Kidney (tissue), 14 donors: ENCODE results near the gene ECEL1. TPM values are rescaled to one million over a fixed set of nuclear protein-coding genes. Genes with fewer than 3 reads are reported as not detected.
A peak's percentile ranks its signal among the peaks of the same experiment; 100 is the strongest.

Source experiments
- DNase-seq, 5 donors: peaks; one replicate each; pipeline ENCODE4 v3.0.0-alpha.2; 2013 to 2020
- FAIRE-seq: peaks from 2 replicates; lab custom pipeline; 2012; peaks lifted over from hg19 to GRCh38; lab: Jason Lieb, UNC
- H3K27ac ChIP-seq, 2 donors: one replicate each; pipeline ENCODE4 v1.7.0; 2013; ENCODE audit warnings: low read depth in 2 of 2, low read length in 2 of 2, inconsistent platforms in 1 of 2
- H3K27me3 ChIP-seq: one replicate; pipeline ENCODE4 v1.7.1; 2013; ENCODE audit warnings: low read length, inconsistent platforms; ENCODE audit not compliant: control insufficient read depth, insufficient read depth
- H3K36me3 ChIP-seq, 3 donors: one replicate each; pipeline versions ENCODE4 v1.7.0 to v1.7.1; 2013; ENCODE audit warnings: low read length in 3 of 3, control low read depth in 1 of 3, inconsistent platforms in 1 of 3; ENCODE audit not compliant: insufficient read depth in 3 of 3, control insufficient read depth in 2 of 3
- H3K4me1 ChIP-seq, 3 donors: one replicate each; pipeline versions ENCODE4 v1.7.0 to v1.7.1; 2013; ENCODE audit warnings: low read length in 3 of 3, inconsistent platforms in 1 of 3, low read depth in 1 of 3; ENCODE audit not compliant: control insufficient read depth in 2 of 3, insufficient read depth in 2 of 3
- H3K4me3 ChIP-seq, 3 donors: one replicate each; pipeline versions ENCODE4 v1.7.0 to v1.8.1; 2013; ENCODE audit warnings: low read length in 3 of 3, control low read depth in 1 of 3, inconsistent platforms in 1 of 3
- H3K9ac ChIP-seq, 3 donors: one replicate each; pipeline versions ENCODE4 v1.7.0 to v1.7.1; 2013; ENCODE audit warnings: low read length in 3 of 3, control low read depth in 1 of 3, inconsistent platforms in 1 of 3
- H3K9me3 ChIP-seq, 3 donors: one replicate each; pipeline versions ENCODE4 v1.7.0 to v1.7.1; 2013; ENCODE audit warnings: low read length in 3 of 3, control low read depth in 1 of 3, inconsistent platforms in 1 of 3; ENCODE audit not compliant: control insufficient read depth in 2 of 3, insufficient read depth in 1 of 3
- intact Hi-C: fragments of 100-400 bp; cut with DNase I; formaldehyde crosslinking; loops from one replicate; pipeline ENCODE4 v1.11.1; 2022
- polyA plus RNA-seq: library from polyadenylated mRNA; stranded (reverse); fragments of 350-450 nt; fragmentation: Illumina TruSeq; extraction: RNeasy Lipid Tissue Mini Kit (QIAGEN cat#74804); gene quantifications from one replicate; pipeline ENCODE4 v1.2.3, GENCODE V29; 2014; ENCODE audit warnings: low read depth, low replicate concordance; ENCODE audit not compliant: insufficient read depth
- total RNA-seq: library from RNA; stranded (reverse); fragmentation: NEBNext Ultra II Directional; extraction: Animal tissue kit (Norgen Biotek cat#: 25700); gene quantifications from one replicate; pipeline ENCODE4 v1.2.1, GENCODE V29; 2021
- TF ChIP-seq, protein P1 (sequence below): IDR thresholded peaks from 3 replicates; pipeline ENCODE4 v1.5.1; 2012; ENCODE audit warnings: mild to moderate bottlenecking, moderate library complexity, borderline replicate concordance; ENCODE audit not compliant: insufficient read depth; ENCODE audit errors: extremely low read depth
- donor health status: control.
- donor health status: control.
- donor health status: control.
- donor health status: control.
- donor health status: control.
- donor health status: DM: yes; HTN: yes; CAD: no.
- donor health status: Normal renal cell carcinoma (clear cell type).

The ECEL1 gene
- total and polyA plus RNA-seq, 2 donors from 2014 or later: 6.7 to 8.5 TPM

DNA sequence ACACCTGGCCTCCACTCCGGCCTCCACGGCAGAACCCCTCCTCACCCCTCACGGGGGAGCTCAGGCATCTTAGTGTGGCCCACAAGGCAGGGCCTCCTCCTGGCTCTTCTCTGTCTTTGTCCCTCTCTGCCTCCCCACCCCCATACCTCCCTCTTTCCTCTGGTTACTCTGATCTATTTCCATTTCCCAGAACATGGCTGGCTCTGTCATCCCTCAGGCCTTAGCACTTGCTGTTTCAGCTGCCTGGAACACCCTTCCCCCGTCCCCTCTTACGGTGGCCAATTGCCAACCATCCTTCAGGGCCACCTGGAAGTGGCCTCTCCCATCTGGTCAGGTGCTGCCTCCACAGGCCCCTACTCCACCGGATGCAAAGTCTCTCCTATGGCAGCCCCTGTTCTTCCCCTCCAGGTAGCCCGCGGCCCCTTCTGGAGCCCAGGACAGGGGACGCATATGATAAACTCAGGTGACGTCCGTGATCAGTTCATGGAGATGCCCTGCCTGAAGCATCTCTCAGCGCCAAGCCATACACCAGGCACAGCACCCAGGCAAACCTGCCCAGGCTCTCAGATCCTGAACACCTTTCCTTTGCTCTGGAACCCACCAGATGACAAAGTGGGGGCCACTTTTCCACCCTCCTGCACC lies 3.6 kb upstream of the ECEL1 start:
- no peaks in the 10 kb centered on the region for H3K9me3 ChIP-seq
- no peaks in the 10 kb centered on the region for H3K4me1 ChIP-seq
- no peaks in the 10 kb centered on the region for H3K36me3 ChIP-seq
- peaks cover 5% of the 10 kb centered on the region for H3K27me3 ChIP-seq
- no peak overlapping the region for H3K9ac ChIP-seq
- DNase-seq: peak in 2 of 5 donors; percentile 14 to 28
- no peak overlapping the region for H3K27ac ChIP-seq
- intact Hi-C loops: no loop called here
- FAIRE-seq: no peak
- TF ChIP-seq, protein P1, sequence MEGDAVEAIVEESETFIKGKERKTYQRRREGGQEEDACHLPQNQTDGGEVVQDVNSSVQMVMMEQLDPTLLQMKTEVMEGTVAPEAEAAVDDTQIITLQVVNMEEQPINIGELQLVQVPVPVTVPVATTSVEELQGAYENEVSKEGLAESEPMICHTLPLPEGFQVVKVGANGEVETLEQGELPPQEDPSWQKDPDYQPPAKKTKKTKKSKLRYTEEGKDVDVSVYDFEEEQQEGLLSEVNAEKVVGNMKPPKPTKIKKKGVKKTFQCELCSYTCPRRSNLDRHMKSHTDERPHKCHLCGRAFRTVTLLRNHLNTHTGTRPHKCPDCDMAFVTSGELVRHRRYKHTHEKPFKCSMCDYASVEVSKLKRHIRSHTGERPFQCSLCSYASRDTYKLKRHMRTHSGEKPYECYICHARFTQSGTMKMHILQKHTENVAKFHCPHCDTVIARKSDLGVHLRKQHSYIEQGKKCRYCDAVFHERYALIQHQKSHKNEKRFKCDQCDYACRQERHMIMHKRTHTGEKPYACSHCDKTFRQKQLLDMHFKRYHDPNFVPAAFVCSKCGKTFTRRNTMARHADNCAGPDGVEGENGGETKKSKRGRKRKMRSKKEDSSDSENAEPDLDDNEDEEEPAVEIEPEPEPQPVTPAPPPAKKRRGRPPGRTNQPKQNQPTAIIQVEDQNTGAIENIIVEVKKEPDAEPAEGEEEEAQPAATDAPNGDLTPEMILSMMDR: no peak
- H3K4me3 ChIP-seq: no peak overlapping the region

- H3K4me3 ChIP-seq: no peak overlapping the region
- no peak overlapping the region for H3K27ac ChIP-seq
- peaks cover 5% of the 10 kb centered on the region for H3K27me3 ChIP-seq
- DNase-seq: peak in 2 of 5 donors; percentile 47 to 67
- no peaks in the 10 kb centered on the region for H3K9me3 ChIP-seq
- TF ChIP-seq, protein P1: no peak
- intact Hi-C loops: no loop called here
- no peaks in the 10 kb centered on the region for H3K36me3 ChIP-seq
- no peaks in the 10 kb centered on the region for H3K4me1 ChIP-seq
- no peak for FAIRE-seq
- H3K9ac ChIP-seq: no peak overlapping the region
These were observed 2.8 kb upstream of the ECEL1 start for GRCh38 chr2:232490221-232491138.

- Histone ChIP-seq H3K9me3 (no peaks in the 10 kb centered on the region), H3K36me3 (no peaks in the 10 kb centered on the region), H3K27me3 (peaks cover 13% of the 10 kb centered on the region), H3K27ac (no peak overlapping the region), H3K9ac (no peak overlapping the region), H3K4me3 (no peak overlapping the region), H3K4me1 (no peaks in the 10 kb centered on the region)
- DNase-seq: peak in 2 of 5 donors; percentile 40 to 46
- intact Hi-C loops: no loop called here
- TF ChIP-seq, protein P1: no peak
- FAIRE-seq: no peak
These were observed 2.0 kb upstream of the ECEL1 start for GRCh38 chr2:232489516-232490220.
